Ovary (tissue), 3 donors: Measurements from ENCODE around the gene PGPEP1.

Experiments used
- CTCF ChIP-seq, 3 donors: fragments of 450-650 bp in 2 of 3; fragments of 200-600 bp in 1 of 3; IDR thresholded peaks; one replicate each; pipeline versions ENCODE4 v1.5.1 to v1.8.0; 2016 to 2022; ENCODE audit warnings: antibody characterized with exemption in 3 of 3, mild to moderate bottlenecking in 1 of 3
- EP300 ChIP-seq: sonication (generic); formaldehyde crosslinking; IDR thresholded peaks from one replicate; pipeline ENCODE4 v1.6.1; 2017; ENCODE audit warnings: antibody characterized with exemption
- POLR2A ChIP-seq: fragments of 450-650 bp; IDR thresholded peaks from one replicate; pipeline ENCODE4 v1.6.1; 2017; ENCODE audit warnings: antibody characterized with exemption, mild to moderate bottlenecking, moderate library complexity
- donor health status: DM: no; HTN: no; CAD: no.

- TF ChIP-seq CTCF (IDR thresholded peaks at IDR 0.05) (no peak), POLR2A (peak; percentile 85), EP300 (no peak)
Observed at GRCh38 chr19:18416778-18417249, 76.4 kb downstream of the PGPEP1 start.
